ENCODE results near the gene TNF.

DNA sequence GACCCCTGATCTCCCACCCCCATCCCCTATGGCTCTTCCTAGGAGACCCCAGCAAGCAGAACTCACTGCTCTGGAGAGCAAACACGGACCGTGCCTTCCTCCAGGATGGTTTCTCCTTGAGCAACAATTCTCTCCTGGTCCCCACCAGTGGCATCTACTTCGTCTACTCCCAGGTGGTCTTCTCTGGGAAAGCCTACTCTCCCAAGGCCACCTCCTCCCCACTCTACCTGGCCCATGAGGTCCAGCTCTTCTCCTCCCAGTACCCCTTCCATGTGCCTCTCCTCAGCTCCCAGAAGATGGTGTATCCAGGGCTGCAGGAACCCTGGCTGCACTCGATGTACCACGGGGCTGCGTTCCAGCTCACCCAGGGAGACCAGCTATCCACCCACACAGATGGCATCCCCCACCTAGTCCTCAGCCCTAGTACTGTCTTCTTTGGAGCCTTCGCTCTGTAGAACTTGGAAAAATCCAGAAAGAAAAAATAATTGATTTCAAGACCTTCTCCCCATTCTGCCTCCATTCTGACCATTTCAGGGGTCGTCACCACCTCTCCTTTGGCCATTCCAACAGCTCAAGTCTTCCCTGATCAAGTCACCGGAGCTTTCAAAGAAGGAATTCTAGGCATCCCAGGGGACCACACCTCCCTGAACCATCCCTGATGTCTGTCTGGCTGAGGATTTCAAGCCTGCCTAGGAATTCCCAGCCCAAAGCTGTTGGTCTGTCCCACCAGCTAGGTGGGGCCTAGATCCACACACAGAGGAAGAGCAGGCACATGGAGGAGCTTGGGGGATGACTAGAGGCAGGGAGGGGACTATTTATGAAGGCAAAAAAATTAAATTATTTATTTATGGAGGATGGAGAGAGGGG is 1.9 kb upstream of the TNF start:
- TF ChIP-seq CTCF (conservative IDR thresholded peaks at IDR 0.05 in 1 of 2, IDR thresholded peaks at IDR 0.05 in 1 of 2; ENCODE audit: low read depth in 1 of 2, low read length in 2 of 2), result no peak
- no peak for TF ChIP-seq EZH2 (IDR thresholded peaks at IDR 0.05; ENCODE audit: low read length, missing control alignments)

All from fibroblast of lung (primary cell).